AG04449 (cell line): ENCODE data around the gene CARD19.

Experiments
- CTCF ChIA-PET: fragments of 350-600 bp; formaldehyde crosslinking; extraction: SDS; loops from one replicate; lab custom pipeline; 2021; ENCODE audit warnings: antibody characterized with exemption; lab: Yijun Ruan, JAX
- POLR2A ChIA-PET: fragments of 400-600, 350-600 bp; formaldehyde crosslinking; extraction: SDS; loops from one replicate; lab custom pipeline; 2020; ENCODE audit warnings: antibody characterized with exemption, inconsistent platforms; lab: Yijun Ruan, JAX
- DNase-seq: peaks from one replicate; pipeline ENCODE4 v3.0.0-alpha.2; 2010; ENCODE audit warnings: low read depth, low spot score
- H3K4me3 ChIP-seq: 2 replicates; pipeline ENCODE4 v1.5.1; 2011; ENCODE audit warnings: low read depth, mild to moderate bottlenecking, control low read depth, low read length
- TF ChIP-seq, protein P1 (sequence below): IDR thresholded peaks from one replicate; pipeline ENCODE4 v1.5.1; 2011; ENCODE audit warnings: mild to moderate bottlenecking, moderate library complexity, low read length, control low read depth, inconsistent platforms; ENCODE audit not compliant: insufficient read depth; ENCODE audit errors: missing control alignments

Gene CARD19

DNA sequence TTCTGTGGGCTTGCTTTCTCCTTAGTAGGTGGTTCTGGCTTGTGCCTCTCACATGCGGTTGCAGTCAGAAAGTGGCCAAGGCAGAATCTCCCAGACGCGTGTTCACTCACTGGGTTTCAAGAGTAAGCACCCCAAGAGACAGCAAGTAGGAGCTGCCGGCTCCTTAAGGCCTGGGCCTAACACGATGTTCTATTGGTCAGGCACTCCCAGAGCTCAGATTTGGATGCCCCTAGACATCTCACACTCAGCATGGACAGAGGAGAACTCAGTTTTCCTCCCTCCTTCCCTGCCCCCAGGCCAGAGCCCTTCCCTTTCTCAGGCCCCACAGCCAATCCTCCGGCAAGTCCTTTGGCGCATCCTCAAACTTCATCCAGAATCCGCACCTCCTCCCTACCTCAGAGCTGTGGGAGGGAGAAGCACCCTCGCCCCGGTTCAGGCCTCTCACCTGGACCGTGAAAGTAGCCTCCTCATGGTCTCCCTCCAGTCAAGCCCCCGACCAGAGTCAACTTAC is 6.5 kb upstream of the CARD19 start:
- ChIA-PET POLR2A (interaction anchor here (0.6 kb wide), 1 partner anchor 81 kb away, joined by 5 read pairs; no protein-coding TSS in a partner anchor), CTCF (interaction anchor here (1.6 kb wide), 1 partner anchor 19 kb away, joined by 4 read pairs; no protein-coding TSS in a partner anchor)
- DNase-seq: no peak

DNA sequence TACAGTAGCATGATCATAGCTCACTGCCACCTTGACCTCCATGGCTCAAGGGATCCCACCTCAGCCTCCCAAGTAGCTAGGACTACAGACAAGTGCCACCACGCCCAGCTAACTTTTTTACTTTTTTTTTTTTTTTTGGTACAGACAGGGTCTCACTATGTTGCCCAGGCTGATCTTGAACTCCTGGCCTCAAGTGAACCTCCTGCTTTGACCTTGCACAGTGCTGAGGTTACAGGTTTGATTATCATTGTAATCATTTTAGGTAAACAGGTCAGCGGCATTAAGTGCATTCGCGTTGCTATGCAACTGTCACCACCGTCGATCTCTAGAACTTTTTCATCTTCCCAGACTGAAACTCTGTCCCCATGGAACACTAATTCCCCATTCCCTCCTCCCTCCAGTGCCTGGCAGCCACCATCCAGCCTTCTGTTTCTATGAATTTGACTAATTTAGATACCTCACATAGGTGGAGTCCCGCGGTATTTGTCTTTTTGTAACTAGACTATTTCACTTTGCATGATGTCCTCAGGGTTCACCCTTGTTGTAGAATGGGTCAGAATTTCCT is 5.8 kb upstream of the CARD19 start:
- POLR2A ChIA-PET: interaction anchor here (0.6 kb wide), 1 partner anchor 80 kb away, joined by 5 read pairs; no protein-coding TSS in a partner anchor
- DNase-seq: no peak
- CTCF ChIA-PET: no interaction called here
- no peak overlapping the region for H3K4me3 ChIP-seq
- TF ChIP-seq, protein P1, sequence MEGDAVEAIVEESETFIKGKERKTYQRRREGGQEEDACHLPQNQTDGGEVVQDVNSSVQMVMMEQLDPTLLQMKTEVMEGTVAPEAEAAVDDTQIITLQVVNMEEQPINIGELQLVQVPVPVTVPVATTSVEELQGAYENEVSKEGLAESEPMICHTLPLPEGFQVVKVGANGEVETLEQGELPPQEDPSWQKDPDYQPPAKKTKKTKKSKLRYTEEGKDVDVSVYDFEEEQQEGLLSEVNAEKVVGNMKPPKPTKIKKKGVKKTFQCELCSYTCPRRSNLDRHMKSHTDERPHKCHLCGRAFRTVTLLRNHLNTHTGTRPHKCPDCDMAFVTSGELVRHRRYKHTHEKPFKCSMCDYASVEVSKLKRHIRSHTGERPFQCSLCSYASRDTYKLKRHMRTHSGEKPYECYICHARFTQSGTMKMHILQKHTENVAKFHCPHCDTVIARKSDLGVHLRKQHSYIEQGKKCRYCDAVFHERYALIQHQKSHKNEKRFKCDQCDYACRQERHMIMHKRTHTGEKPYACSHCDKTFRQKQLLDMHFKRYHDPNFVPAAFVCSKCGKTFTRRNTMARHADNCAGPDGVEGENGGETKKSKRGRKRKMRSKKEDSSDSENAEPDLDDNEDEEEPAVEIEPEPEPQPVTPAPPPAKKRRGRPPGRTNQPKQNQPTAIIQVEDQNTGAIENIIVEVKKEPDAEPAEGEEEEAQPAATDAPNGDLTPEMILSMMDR: no peak

More for the DNA sequence above, 6.5 kb upstream of the CARD19 start:
- TF ChIP-seq, protein P1: no peak
- H3K4me3 ChIP-seq: no peak overlapping the region

DNA sequence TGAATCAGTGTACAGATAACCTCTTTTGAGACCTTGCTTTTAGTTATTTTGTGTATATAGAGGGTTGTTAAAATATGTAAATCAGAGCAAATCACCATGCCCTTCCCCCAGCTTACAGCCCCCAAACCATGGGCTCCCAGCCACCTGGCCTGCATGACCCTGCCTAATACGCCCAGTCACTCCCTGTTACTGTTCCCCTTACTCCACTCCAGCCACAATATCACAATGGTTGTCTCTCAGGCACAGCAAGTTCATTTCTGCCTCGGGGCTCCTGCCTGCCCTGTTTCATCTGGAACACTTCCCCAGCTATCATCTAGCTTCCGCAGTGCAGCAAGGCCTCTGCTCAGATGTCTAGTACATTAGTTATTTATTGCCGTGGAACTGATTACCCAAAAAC is 5.0 kb upstream of the CARD19 start:
- CTCF ChIA-PET: no interaction called here
- H3K4me3 ChIP-seq: no peak overlapping the region
- TF ChIP-seq, protein P1: no peak
- DNase-seq: no peak
- POLR2A ChIA-PET: no interaction called here

DNA sequence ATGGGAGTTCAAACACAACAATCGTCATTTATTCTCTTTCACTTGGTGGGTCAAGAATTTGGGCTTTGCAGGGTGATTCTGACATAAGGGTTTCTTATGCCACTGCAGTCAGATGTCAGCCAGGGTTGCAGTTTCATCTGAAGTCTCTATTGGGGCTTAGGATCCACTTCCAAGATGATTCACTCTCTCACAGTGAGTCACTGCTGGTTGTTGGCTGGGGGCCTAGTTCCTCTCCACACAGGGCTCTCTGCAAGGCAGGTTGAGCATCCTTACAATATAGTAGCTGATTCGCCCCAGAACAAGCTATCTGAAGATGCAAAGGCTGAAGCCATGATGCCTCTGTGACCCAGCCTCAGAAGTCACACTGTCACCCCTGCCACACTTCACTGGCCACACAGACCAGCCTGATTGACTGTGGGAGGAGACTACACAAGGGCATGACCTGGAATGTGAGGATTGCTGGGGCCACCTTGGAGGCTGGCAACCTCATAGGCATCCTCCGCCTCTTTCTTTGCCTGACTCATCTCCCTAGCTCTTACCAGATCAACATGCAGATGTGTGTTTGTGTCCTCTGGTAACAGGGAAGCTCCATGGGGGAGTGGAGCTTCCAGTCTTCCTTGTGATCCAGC is 4.5 kb upstream of the CARD19 start:
- ChIA-PET CTCF (no interaction called here), POLR2A (no interaction called here)
- DNase-seq: peak; percentile 52
- TF ChIP-seq, protein P1: no peak
- H3K4me3 ChIP-seq: no peak overlapping the region

DNA sequence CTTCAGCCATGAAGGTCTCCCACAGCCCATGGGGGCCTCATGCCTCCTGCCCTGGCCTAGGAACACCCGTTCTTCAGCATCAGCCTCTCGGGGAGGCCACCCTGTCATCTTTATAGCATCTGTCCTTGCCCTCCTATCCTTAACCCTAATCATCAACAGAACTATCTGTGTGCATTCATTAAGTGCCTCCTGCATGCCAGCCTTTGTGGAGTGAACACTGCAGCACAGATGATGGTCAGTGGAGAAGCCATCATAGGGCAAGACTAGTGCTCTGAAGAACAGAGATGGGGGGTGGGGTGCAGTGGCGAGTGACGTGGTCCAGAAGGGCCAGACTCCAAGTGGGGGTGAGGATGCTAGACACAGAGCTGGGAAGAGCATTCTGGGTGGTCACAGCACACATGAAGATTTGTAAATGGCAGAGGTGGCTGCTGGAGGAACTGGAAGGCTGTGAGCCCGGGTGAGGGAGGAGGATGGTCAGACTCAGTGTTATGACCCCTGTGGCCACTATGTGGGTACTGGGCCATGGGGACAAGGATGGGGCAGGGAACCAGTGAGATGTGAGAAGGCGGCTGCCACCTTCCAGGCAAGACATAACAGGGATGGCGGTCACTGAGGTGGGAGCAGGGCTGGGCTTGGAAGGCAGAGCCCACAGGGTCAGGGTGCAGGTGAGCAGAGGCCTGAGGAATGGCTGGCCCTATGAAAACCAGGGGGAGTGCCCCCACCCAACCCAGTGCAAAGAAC is 3.6 kb upstream of the CARD19 start:
- ChIA-PET CTCF (no interaction called here), POLR2A (no interaction called here)
- DNase-seq: no peak
- TF ChIP-seq, protein P1: no peak
- H3K4me3 ChIP-seq: no peak overlapping the region

DNA sequence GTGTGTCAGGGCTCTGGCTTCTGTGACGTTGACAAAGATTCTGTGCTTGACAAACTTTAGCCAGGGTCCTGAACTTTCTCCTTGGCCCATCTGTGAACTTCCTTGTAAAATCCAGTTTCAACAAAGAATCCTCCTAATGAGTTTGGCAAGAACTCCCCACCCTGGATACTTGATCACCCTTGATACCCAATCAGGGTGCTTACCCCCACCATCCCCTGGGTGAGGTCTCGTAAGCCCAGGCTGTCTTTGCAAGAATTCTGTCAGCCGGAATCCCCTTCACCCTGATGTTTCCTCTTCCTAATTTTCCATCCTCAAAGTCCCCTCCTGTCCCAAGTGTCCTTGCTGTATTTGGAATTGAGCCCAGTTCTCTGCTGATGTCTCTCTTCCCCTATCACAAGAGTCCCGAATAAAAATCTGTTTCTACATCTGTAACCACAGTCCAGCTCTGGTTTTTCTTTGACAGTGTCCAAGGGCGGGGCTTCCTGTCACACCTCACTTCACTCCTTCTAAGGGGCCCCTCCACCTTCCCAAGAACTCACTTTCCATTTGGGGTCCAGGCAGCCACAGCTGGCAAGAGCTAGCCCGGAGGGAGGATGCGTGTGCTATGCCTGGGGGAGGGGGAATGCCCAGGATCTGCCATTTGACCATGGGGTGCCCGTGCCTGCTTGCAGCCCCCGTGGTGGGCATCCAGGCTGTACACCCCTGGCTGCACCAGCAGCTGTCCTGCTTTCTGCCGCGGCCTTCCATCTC is 2.7 kb upstream of the CARD19 start:
- ChIA-PET CTCF (no interaction called here), POLR2A (no interaction called here)
- TF ChIP-seq, protein P1: no peak
- no peak overlapping the region for H3K4me3 ChIP-seq
- DNase-seq: no peak
